ENCODE data around the gene SSNA1. TPM values are rescaled to one million over a fixed set of nuclear protein-coding genes. Genes with fewer than 3 reads are reported as not detected.

The SSNA1 gene
- total RNA-seq, 1 donor from 2014 or later = 123 TPM

GRCh38 chr9:137178939-137179630 is 9.4 kb upstream of the SSNA1 start:
- Histone ChIP-seq H3K36me3 (peaks cover 53 to 55% of the 10 kb centered on the region in 2 donors), H3K27ac (no peak overlapping the region), H3K9me3 (no peaks in the 10 kb centered on the region), H3K27me3 (no peaks in the 10 kb centered on the region), H3K4me1 (no peaks in the 10 kb centered on the region), H3K4me3 (no peak overlapping the region)
- no peak for DNase-seq (ENCODE audit: low spot score in 2 of 2)
- intact Hi-C loops (cut with DNase I) = no loop called here
- no peak for TF ChIP-seq CTCF (IDR thresholded peaks at IDR 0.05)

GRCh38 chr9:137179761-137180160 is 8.7 kb upstream of the SSNA1 start:
- no peak for DNase-seq (ENCODE audit: low spot score in 2 of 2)
- Histone ChIP-seq H3K27me3 (no peaks in the 10 kb centered on the region), H3K4me1 (no peaks in the 10 kb centered on the region), H3K36me3 (peaks cover 60% of the 10 kb centered on the region in 2 donors), H3K4me3 (no peak overlapping the region), H3K9me3 (no peaks in the 10 kb centered on the region), H3K27ac (no peak overlapping the region)
- intact Hi-C loops (cut with DNase I) = no loop called here
- TF ChIP-seq CTCF (IDR thresholded peaks at IDR 0.05) = no peak

- H3K4me3 ChIP-seq = no peak overlapping the region
- H3K36me3 ChIP-seq = peaks cover 62 to 67% of the 10 kb centered on the region in 2 donors
- no peak for TF ChIP-seq CTCF (IDR thresholded peaks at IDR 0.05)
- intact Hi-C loops (cut with DNase I) = no loop called here
- no peaks in the 10 kb centered on the region for H3K4me1 ChIP-seq
- DNase-seq (ENCODE audit: low spot score in 2 of 2) = no peak
- no peaks in the 10 kb centered on the region for H3K9me3 ChIP-seq
- H3K27ac ChIP-seq = no peak overlapping the region
- H3K27me3 ChIP-seq = no peaks in the 10 kb centered on the region
These were observed 8.0 kb upstream of the SSNA1 start for GRCh38 chr9:137180491-137180890.

- DNase-seq (ENCODE audit: low spot score in 2 of 2) = no peak
- H3K27me3 ChIP-seq = no peaks in the 10 kb centered on the region
- H3K27ac ChIP-seq = no peak overlapping the region
- no peak overlapping the region for H3K4me3 ChIP-seq
- H3K36me3 ChIP-seq = peaks cover 62 to 78% of the 10 kb centered on the region in 2 donors
- intact Hi-C loops (cut with DNase I) = no loop called here
- no peaks in the 10 kb centered on the region for H3K9me3 ChIP-seq
- peaks cover 0 to 11% of the 10 kb centered on the region in 2 donors for H3K4me1 ChIP-seq
- TF ChIP-seq CTCF (IDR thresholded peaks at IDR 0.05) = no peak
These were observed 6.8 kb upstream of the SSNA1 start for GRCh38 chr9:137181680-137182079.

- intact Hi-C loops (cut with DNase I) = no loop called here
- no peak for TF ChIP-seq CTCF (IDR thresholded peaks at IDR 0.05)
- H3K27ac ChIP-seq = no peak overlapping the region
- H3K27me3 ChIP-seq = no peaks in the 10 kb centered on the region
- H3K36me3 ChIP-seq = peaks cover 62 to 76% of the 10 kb centered on the region in 2 donors
- peaks cover 10 to 21% of the 10 kb centered on the region in 2 donors for H3K4me1 ChIP-seq
- no peaks in the 10 kb centered on the region for H3K9me3 ChIP-seq
- no peak for DNase-seq (ENCODE audit: low spot score in 2 of 2)
- no peak overlapping the region for H3K4me3 ChIP-seq
These were observed 5.6 kb upstream of the SSNA1 start for GRCh38 chr9:137182836-137183235.
